Neural cell (in vitro differentiated cells): Measurements from ENCODE around the gene STK40.

ENCODE experiments used
- CTCF ChIP-seq: fragments of 450-650 bp; IDR thresholded peaks from 2 replicates; pipeline ENCODE4 v1.5.1; 2014; ENCODE audit warnings: antibody characterized with exemption, mild to moderate bottlenecking, moderate library complexity; ENCODE audit not compliant: poor library complexity, severe bottlenecking
- EP300 ChIP-seq: fragments of 450-650 bp; conservative IDR thresholded peaks from 2 replicates; pipeline ENCODE4 v1.6.1; 2014; ENCODE audit warnings: antibody characterized with exemption, mild to moderate bottlenecking, moderate library complexity; ENCODE audit not compliant: poor library complexity, severe bottlenecking

GRCh38 chr1:36411674-36412648 is 26.2 kb upstream of the STK40 start:
- TF ChIP-seq CTCF (no peak), EP300 (no peak)
